NK-92 (cell line): ENCODE results near the gene TACC2.
"Not testable (repeated sequence)": the region's sequence is repeated elsewhere in the genome, so short reads cannot be mapped to it uniquely, and the experiment has no call there.

Experiments
- DNase-seq: peaks from one replicate; lab custom pipeline; 2025; ENCODE audit not compliant: unreplicated experiment; lab: John Stamatoyannopoulos, UW

Gene TACC2

DNA sequence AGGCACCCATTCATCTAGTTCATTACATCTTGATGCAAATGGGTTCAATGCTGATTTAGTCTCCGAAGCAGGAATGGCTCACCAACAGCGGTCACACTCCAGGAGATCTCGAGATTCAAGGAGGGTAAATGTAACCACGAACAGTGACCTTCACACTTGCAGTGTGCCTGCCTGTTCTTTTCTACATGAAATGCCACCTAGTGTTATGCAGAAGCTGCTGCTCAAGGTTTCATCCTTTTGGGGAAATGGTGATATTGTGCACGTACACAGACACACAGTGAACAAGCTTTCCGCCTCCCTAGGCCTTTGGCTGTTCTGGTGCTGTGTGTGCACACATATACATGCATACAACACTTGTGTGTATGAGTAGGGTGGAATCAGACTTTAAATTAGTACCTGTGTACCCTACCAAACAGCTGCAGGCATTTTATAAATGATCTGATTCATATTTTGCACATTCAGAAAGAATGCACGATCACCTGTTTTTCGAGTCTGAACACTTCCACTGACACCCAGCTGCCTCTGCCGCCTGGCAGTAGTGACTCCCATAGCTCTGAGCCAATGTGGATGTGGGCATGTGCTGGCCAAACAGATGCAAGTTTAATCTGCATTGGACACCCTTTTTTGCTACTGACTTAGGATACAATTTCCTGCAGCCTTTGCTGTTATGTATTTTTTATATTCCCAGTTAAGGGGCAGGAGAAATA is 100.5 kb downstream of the TACC2 start:
- no peak for DNase-seq

- DNase-seq = no peak
These were observed 102.8 kb downstream of the TACC2 start for GRCh38 chr10:122091722-122092121.

DNA sequence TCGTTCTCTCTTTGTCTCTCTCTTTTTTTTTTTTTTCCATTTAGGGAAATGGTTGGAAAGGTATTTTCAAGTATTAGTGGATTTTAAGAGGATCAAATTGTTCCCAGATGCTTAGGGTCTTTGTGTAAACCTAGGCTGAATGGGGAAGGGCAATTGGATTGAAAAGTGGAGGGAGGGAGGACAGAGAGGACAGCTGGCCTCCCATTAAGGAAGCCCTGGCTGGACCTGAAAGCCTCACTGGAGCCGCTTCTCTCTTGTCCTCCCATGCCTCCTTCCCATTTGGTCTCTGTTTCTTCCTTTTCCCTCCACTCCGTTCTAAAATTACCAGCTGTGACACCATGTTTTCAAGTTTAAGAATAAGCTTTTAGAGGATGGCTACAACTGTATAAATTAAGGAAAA is 104.1 kb downstream of the TACC2 start:
- no peak for DNase-seq

DNA sequence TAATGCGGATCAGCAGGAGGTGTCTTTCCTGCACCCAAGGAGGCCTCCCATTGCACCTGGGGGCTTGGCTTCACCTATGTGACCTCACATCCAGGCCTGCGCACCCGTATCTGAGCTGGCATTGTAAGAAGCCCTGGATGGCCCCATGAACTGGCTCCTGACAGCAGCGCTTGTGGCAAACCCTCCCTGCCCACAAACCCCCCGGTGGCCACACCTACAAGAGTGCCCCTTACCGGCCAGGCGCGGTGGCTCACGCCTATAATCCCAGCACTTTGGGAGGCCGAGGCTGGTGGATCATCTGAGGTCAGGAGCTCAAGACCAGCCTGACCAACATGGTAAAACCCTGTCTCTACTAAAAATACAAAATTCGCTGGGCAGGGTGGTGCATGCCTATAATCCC is 107.2 kb downstream of the TACC2 start:
- not testable (repeated sequence) for DNase-seq

- DNase-seq = no peak
These were observed 107.7 kb downstream of the TACC2 start for GRCh38 chr10:122096705-122097104.

DNA sequence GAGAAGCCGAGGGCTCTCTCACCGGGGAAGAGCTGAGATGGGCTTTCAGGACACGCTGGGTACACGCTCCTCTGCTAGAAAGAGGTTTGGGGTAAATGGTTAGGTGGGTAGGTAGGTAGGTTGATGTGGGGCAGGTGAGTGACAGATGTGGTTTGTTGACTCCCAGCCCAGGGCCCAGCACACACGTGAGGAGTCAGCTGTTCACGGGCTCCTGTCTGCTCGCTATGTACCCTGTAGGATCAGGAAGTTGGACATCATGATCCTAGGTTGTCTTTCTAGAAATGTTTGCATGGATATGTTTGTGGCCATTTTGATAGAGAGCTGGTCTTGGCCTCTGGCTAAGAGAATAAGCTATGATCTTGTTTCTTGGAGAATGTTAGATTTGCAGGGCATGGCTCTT is 109.0 kb downstream of the TACC2 start:
- no peak for DNase-seq

DNA sequence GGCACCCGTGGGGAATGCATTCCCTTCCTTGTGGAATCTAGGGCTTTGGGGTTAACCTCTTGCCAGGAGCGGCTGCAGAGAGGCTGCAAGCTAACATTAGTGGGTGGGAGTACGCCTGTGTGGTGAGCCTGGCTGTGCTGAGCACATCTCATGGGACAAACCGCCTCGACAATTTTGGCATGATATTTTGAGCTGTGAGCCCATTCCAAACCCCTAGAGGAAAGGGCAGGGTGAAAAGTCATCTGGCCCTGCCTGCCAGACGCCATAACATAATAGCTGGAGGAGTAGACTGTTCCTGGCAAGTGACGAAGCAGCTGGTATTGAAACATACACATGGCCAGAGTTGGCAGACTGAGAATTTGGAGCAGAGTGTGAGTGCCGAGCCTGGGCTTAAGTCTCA is 110.0 kb downstream of the TACC2 start:
- DNase-seq = no peak

GRCh38 chr10:122099562-122099961 is 110.6 kb downstream of the TACC2 start:
- no peak for DNase-seq

GRCh38 chr10:122102146-122102868 is 113.3 kb downstream of the TACC2 start:
- DNase-seq = no peak

DNA sequence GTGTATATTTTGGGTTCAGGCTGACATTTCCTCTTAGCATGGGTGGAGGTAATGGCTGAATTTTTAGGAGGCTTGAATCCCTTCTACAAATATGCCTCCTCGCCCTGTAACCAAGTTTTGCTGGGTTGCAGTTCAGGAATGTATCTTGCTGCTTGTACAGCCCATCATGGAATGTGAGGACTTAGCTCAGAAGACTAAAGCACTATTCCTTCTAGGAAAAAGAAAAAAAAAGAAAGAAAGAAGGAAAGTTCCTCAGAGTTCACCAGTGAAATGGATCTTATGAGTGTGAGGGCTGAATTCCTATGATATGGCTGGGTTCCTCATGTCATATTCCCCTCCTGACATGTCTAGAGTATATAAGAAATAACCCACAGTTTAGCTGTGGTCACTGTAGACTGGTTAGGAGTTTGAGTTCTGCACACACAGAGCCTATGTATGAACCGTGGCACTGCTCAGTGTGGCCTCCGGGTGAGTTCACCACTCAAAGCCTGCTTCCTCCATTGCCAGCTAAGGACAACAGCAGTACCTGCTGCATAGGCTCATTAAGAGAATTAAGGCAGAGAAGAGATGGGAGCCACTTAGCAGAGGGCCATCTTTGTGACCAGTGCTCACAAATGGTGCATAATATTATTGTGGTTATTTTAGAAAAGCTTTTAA is 114.0 kb downstream of the TACC2 start:
- no peak for DNase-seq

DNA sequence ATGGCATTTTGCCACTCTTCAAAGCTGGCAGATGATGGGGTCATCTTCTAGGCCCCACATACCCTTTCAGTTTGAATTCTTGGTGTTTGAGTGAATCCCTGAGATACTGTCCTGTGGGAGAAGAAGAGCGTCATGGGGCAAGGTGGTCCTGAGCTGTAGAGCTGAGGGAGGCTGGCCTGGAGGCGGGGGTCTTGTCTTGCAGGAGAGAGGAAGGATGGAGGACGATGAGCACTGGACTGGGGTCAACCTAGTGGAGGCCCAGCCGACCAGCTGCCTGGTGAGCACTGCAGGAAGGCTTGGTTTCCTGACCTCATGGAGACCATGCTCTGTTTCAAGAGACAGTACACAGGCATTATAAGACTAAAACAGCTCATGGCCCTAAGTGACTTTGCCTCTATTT is 114.6 kb downstream of the TACC2 start:
- DNase-seq = no peak

GRCh38 chr10:122108786-122109185 is 119.8 kb downstream of the TACC2 start:
- not testable (repeated sequence) for DNase-seq

DNA sequence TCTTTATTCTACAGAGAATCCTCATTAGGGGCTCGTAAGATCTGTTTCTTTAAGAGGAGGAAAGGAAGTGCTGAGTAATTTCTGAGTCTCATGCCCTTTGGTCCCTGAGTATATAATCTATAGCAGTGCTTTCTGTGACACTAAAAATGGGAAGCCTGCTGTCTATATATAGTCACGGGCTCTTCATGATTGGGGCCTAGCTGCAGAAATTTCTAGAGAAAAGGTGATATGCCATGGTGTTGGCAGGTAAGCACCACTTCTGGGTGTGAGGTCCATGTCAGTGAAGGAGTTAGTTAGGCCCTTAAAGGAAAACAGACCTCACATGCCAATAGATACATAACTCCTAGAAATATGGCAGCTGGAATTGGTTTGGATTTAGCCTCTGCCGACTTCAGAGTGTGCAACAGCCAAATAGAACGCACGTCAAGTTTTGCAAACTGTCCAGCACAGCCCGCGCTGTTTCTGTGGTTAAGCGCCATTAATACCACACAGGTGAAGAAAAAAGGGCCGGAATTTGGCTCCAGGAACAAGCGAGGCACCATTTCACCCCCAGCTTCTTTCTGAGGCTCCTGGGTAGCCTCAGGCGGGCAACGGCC is 123.2 kb downstream of the TACC2 start:
- no peak for DNase-seq

- DNase-seq = no peak
These were observed 123.7 kb downstream of the TACC2 start for GRCh38 chr10:122112625-122113160.

- no peak for DNase-seq
These were observed 124.4 kb downstream of the TACC2 start for GRCh38 chr10:122113161-122113944.

DNA sequence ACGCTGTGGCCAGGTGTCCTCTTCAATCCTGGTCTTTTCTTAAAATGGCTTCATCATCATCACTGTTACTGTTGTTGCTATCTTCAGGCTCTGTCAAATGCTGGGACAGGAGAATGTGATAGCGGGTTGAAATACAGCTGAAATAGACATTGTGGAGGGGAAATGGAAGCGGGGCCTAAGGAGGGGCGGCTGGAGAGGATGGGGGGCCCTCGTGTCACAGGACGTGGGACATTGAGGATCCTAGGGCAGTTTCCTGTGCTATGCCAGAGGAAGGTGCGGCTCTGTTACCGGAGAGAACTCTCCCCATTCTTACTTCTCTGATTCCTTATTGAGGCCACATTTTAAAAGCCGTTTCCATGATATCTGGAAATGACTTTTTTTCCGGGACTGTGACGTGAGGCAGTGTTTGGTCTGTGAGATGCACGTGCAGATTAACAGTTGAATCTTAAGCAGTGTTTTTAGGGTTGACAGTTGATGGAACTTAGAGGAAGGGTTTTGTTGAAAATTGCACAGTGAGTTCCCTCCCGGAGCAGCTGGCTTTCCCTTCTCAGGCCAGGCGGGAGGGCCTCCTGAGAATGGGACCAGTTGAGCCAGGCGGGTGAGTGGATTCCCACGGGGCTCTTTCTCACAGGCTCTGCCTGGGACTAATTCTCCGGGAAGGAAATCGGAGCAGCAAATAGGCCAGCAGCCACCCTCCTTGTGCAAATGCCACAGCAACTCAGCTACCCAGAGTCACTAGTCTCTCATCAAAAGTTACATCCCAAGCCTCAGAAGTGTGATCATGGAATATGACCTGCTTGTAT is 125.2 kb downstream of the TACC2 start:
- DNase-seq = no peak

GRCh38 chr10:122115874-122116273 is 126.9 kb downstream of the TACC2 start:
- DNase-seq = no peak

- DNase-seq = no peak
These were observed 127.4 kb downstream of the TACC2 start for GRCh38 chr10:122116331-122116730.

DNA sequence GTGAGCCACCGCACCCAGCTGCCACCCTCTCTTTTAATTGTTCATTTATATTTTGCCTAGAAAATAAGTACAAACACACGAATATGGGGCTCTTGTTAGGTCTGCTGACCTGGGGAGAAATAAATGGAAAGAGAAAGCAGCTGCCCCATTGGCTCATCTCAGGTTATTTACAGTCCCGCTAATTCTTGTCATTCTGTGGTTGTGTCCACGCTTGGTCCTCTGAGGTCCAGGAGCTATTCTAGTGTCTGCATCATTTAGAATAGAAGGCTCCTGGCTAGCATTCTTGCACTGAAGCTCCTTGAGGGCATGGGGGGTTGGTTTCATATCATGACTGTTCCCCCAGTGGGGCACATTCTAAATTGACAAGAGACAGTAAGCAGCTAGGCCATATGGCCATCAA is 128.5 kb downstream of the TACC2 start:
- DNase-seq = no peak
